ENCODE measurements around the gene NRCAM.
"Not testable (repeated sequence)": the region's sequence is repeated elsewhere in the genome, so short reads cannot be mapped to it uniquely, and the experiment has no call there.

Gene NRCAM

GRCh38 chr7:108468246-108468645 is 12.0 kb upstream of the NRCAM start:
- no peak overlapping the region for H3K4me3 ChIP-seq (ENCODE audit: low read length)
- TF ChIP-seq CTCF (conservative IDR thresholded peaks at IDR 0.05; ENCODE audit: low read depth, low read length), result no peak
- DNase-seq (ENCODE audit: low read depth), result no peak

- TF ChIP-seq CTCF (conservative IDR thresholded peaks at IDR 0.05; ENCODE audit: low read depth, low read length), result no peak
- DNase-seq (ENCODE audit: low read depth), result no peak
- H3K4me3 ChIP-seq (ENCODE audit: low read length), result no peak overlapping the region
Observed at GRCh38 chr7:108467391-108467790, 11.2 kb upstream of the NRCAM start.

GRCh38 chr7:108466322-108466721 is 10.1 kb upstream of the NRCAM start:
- DNase-seq (ENCODE audit: low read depth); H3K4me3 ChIP-seq (ENCODE audit: low read length): not testable (repeated sequence)

GRCh38 chr7:108464743-108465142 is 8.5 kb upstream of the NRCAM start:
- DNase-seq (ENCODE audit: low read depth), result no peak
- no peak for TF ChIP-seq CTCF (conservative IDR thresholded peaks at IDR 0.05; ENCODE audit: low read depth, low read length)
- no peak overlapping the region for H3K4me3 ChIP-seq (ENCODE audit: low read length)

- no peak for TF ChIP-seq CTCF (conservative IDR thresholded peaks at IDR 0.05; ENCODE audit: low read depth, low read length)
- no peak for DNase-seq (ENCODE audit: low read depth)
- H3K4me3 ChIP-seq (ENCODE audit: low read length), result no peak overlapping the region
Observed at GRCh38 chr7:108463613-108464012, 7.4 kb upstream of the NRCAM start.

GRCh38 chr7:108461840-108462239 is 5.6 kb upstream of the NRCAM start:
- TF ChIP-seq CTCF (conservative IDR thresholded peaks at IDR 0.05; ENCODE audit: low read depth, low read length), result no peak
- H3K4me3 ChIP-seq (ENCODE audit: low read length), result no peak overlapping the region
- DNase-seq (ENCODE audit: low read depth), result no peak

- H3K4me3 ChIP-seq (ENCODE audit: low read length), result no peak overlapping the region
- DNase-seq (ENCODE audit: low read depth), result no peak
- TF ChIP-seq CTCF (conservative IDR thresholded peaks at IDR 0.05; ENCODE audit: low read depth, low read length), result no peak
Observed at GRCh38 chr7:108460964-108461363, 4.7 kb upstream of the NRCAM start.

Measured in retinal pigment epithelial cell (primary cell).